HEK293 (cell line): ENCODE results near the gene TMEM41A.

Experiments
- RBAK ChIP-seq: fragments of 450-650 bp; formaldehyde crosslinking; IDR thresholded peaks from 2 replicates; pipeline ENCODE4 v1.5.1; 2016; ENCODE audit warnings: missing biosample characterization, missing genetic modification characterization
- TCF7L2 ChIP-seq: IDR thresholded peaks from 2 replicates; pipeline ENCODE4 v1.6.1; 2011; ENCODE audit warnings: low read depth, mild to moderate bottlenecking, inconsistent platforms, low read length, moderate library complexity, borderline replicate concordance
- ZFP3 ChIP-seq: fragments of 450-650 bp; formaldehyde crosslinking; IDR thresholded peaks from 2 replicates; pipeline ENCODE4 v1.5.1; 2016; ENCODE audit warnings: low read depth, missing biosample characterization, missing genetic modification characterization
- ZNF175 ChIP-seq: fragments of 450-650 bp; formaldehyde crosslinking; IDR thresholded peaks from 2 replicates; pipeline ENCODE4 v1.5.1; 2016; ENCODE audit warnings: missing biosample characterization, missing genetic modification characterization
- ZNF768 ChIP-seq: fragments of 450-650 bp; formaldehyde crosslinking; IDR thresholded peaks from 2 replicates; pipeline ENCODE4 v1.5.1; 2018; ENCODE audit warnings: missing biosample characterization, mild to moderate bottlenecking, missing genetic modification characterization
- ZNF792 ChIP-seq: fragments of 450-650 bp; formaldehyde crosslinking; IDR thresholded peaks from 2 replicates; pipeline ENCODE4 v1.5.1; 2016; ENCODE audit warnings: missing biosample characterization, missing genetic modification characterization
- TF ChIP-seq, protein P1 (sequence below): fragments of 450-650 bp; formaldehyde crosslinking; IDR thresholded peaks from 2 replicates; pipeline ENCODE4 v1.5.1; 2016; ENCODE audit warnings: missing biosample characterization, missing genetic modification characterization
- TF ChIP-seq, protein P2 (sequence below): fragments of 450-650 bp; formaldehyde crosslinking; optimal IDR thresholded peaks from 2 replicates; pipeline ENCODE3; 2016; ENCODE audit warnings: missing biosample characterization, mild to moderate bottlenecking, missing genetic modification characterization

- TF ChIP-seq, protein P1, sequence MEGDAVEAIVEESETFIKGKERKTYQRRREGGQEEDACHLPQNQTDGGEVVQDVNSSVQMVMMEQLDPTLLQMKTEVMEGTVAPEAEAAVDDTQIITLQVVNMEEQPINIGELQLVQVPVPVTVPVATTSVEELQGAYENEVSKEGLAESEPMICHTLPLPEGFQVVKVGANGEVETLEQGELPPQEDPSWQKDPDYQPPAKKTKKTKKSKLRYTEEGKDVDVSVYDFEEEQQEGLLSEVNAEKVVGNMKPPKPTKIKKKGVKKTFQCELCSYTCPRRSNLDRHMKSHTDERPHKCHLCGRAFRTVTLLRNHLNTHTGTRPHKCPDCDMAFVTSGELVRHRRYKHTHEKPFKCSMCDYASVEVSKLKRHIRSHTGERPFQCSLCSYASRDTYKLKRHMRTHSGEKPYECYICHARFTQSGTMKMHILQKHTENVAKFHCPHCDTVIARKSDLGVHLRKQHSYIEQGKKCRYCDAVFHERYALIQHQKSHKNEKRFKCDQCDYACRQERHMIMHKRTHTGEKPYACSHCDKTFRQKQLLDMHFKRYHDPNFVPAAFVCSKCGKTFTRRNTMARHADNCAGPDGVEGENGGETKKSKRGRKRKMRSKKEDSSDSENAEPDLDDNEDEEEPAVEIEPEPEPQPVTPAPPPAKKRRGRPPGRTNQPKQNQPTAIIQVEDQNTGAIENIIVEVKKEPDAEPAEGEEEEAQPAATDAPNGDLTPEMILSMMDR (tag by site-specific recombination), result no peak
- no peak for TF ChIP-seq ZFP3 (tag by site-specific recombination)
- no peak for TF ChIP-seq ZNF768 (tag by site-specific recombination)
- no peak for TF ChIP-seq TCF7L2
- TF ChIP-seq, protein P2, sequence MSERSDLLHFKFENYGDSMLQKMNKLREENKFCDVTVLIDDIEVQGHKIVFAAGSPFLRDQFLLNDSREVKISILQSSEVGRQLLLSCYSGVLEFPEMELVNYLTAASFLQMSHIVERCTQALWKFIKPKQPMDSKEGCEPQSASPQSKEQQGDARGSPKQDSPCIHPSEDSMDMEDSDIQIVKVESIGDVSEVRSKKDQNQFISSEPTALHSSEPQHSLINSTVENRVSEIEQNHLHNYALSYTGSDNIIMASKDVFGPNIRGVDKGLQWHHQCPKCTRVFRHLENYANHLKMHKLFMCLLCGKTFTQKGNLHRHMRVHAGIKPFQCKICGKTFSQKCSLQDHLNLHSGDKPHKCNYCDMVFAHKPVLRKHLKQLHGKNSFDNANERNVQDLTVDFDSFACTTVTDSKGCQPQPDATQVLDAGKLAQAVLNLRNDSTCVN (tag by site-specific recombination), result no peak
- no peak for TF ChIP-seq ZNF792
- no peak for TF ChIP-seq RBAK
- no peak for TF ChIP-seq ZNF175 (tag by site-specific recombination)
Measured at GRCh38 chr3:185473290-185473815, 25.5 kb downstream of the TMEM41A start.
